ENCODE measurements around the gene SHLD1.

The SHLD1 gene

DNA sequence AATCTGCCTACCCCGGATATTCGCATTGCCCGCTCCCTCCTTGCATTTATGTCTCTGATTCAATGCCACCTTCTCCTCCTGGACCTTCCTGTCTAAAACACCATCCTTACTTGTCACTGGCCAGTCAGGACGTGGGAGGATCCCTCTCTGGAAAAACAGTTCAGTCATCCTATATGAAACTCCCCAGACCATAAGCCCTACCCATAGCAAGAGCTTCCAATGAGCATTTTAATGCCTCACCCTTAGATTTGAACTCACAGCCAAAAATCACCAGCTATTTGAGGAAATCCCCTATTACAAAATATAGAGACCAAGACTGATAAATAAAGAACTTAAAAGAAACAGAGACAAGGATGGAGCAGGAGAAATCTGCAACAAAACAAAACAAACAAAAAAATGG lies 86.4 kb downstream of the SHLD1 start:
- no peaks in the 10 kb centered on the region for H3K36me3 ChIP-seq (ENCODE audit: control insufficient read depth, insufficient read depth, low read length, severe bottlenecking)
- no peak for DNase-seq (ENCODE audit: low read depth)
- no peak overlapping the region for H3K9ac ChIP-seq (ENCODE audit: low read length)
- H3K27me3 ChIP-seq (replicated peaks; ENCODE audit: control insufficient read depth, insufficient read depth, low read length): no peaks in the 10 kb centered on the region
- no peak overlapping the region for H3K4me3 ChIP-seq (ENCODE audit: low read length)
- H3K4me1 ChIP-seq (ENCODE audit: control insufficient read depth, insufficient read depth, low read length): peaks cover 22% of the 10 kb centered on the region
- H3K9me3 ChIP-seq (ENCODE audit: control insufficient read depth, low read length): no peaks in the 10 kb centered on the region

- Histone ChIP-seq H3K4me1 (ENCODE audit: control insufficient read depth, insufficient read depth, low read length) (peaks cover 12% of the 10 kb centered on the region), H3K9ac (ENCODE audit: low read length) (no peak overlapping the region), H3K27me3 (replicated peaks; ENCODE audit: control insufficient read depth, insufficient read depth, low read length) (no peaks in the 10 kb centered on the region), H3K4me3 (ENCODE audit: low read length) (no peak overlapping the region), H3K36me3 (ENCODE audit: control insufficient read depth, insufficient read depth, low read length, severe bottlenecking) (no peaks in the 10 kb centered on the region), H3K9me3 (ENCODE audit: control insufficient read depth, low read length) (peaks cover 3% of the 10 kb centered on the region)
- DNase-seq (ENCODE audit: low read depth): no peak
Observed at GRCh38 chr20:5840411-5841002, 90.3 kb downstream of the SHLD1 start.

- no peak for DNase-seq (ENCODE audit: low read depth)
Observed at GRCh38 chr20:5841522-5841921, 91.3 kb downstream of the SHLD1 start.

DNA sequence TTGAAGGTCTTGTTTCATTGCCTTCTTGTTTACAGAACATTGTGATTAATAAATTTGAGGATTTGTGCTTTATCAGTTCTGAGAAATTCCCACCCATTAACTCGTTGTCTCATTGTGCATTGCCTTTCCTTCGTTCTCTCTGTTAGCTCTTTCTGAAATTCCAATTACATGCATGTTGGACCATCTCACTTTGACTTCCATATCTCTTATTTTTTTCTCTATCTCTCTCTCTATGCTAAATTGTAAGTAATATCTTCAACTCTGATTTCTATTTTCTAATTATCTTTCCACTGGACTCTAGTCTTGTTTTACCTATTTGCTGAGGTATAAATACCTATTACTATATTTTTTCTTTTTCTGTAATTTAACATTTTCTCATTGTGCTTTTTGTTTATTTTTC lies 92.3 kb downstream of the SHLD1 start:
- no peak for DNase-seq (ENCODE audit: low read depth)
- H3K36me3 ChIP-seq (ENCODE audit: control insufficient read depth, insufficient read depth, low read length, severe bottlenecking): no peaks in the 10 kb centered on the region
- no peak overlapping the region for H3K9ac ChIP-seq (ENCODE audit: low read length)
- peaks cover 3% of the 10 kb centered on the region for H3K9me3 ChIP-seq (ENCODE audit: control insufficient read depth, low read length)
- no peaks in the 10 kb centered on the region for H3K27me3 ChIP-seq (replicated peaks; ENCODE audit: control insufficient read depth, insufficient read depth, low read length)
- no peak overlapping the region for H3K4me3 ChIP-seq (ENCODE audit: low read length)
- H3K4me1 ChIP-seq (ENCODE audit: control insufficient read depth, insufficient read depth, low read length): peaks cover 9% of the 10 kb centered on the region

More at GRCh38 chr20:5841522-5841921, 91.3 kb downstream of the SHLD1 start:
- Histone ChIP-seq H3K9me3 (ENCODE audit: control insufficient read depth, low read length) (peaks cover 3% of the 10 kb centered on the region), H3K36me3 (ENCODE audit: control insufficient read depth, insufficient read depth, low read length, severe bottlenecking) (no peaks in the 10 kb centered on the region), H3K27me3 (replicated peaks; ENCODE audit: control insufficient read depth, insufficient read depth, low read length) (no peaks in the 10 kb centered on the region), H3K9ac (ENCODE audit: low read length) (no peak overlapping the region), H3K4me3 (ENCODE audit: low read length) (no peak overlapping the region), H3K4me1 (ENCODE audit: control insufficient read depth, insufficient read depth, low read length) (peaks cover 8% of the 10 kb centered on the region)

- no peaks in the 10 kb centered on the region for H3K27me3 ChIP-seq (replicated peaks; ENCODE audit: control insufficient read depth, insufficient read depth, low read length)
- DNase-seq (ENCODE audit: low read depth): no peak
- peaks cover 3% of the 10 kb centered on the region for H3K9me3 ChIP-seq (ENCODE audit: control insufficient read depth, low read length)
- peaks cover 9% of the 10 kb centered on the region for H3K4me1 ChIP-seq (ENCODE audit: control insufficient read depth, insufficient read depth, low read length)
- H3K9ac ChIP-seq (ENCODE audit: low read length): no peak overlapping the region
- no peaks in the 10 kb centered on the region for H3K36me3 ChIP-seq (ENCODE audit: control insufficient read depth, insufficient read depth, low read length, severe bottlenecking)
- H3K4me3 ChIP-seq (ENCODE audit: low read length): no peak overlapping the region
Observed at GRCh38 chr20:5843054-5843592, 92.9 kb downstream of the SHLD1 start.

GRCh38 chr20:5844063-5844681 lies 94.0 kb downstream of the SHLD1 start:
- no peaks in the 10 kb centered on the region for H3K36me3 ChIP-seq (ENCODE audit: control insufficient read depth, insufficient read depth, low read length, severe bottlenecking)
- peaks cover 3% of the 10 kb centered on the region for H3K9me3 ChIP-seq (ENCODE audit: control insufficient read depth, low read length)
- peaks cover 16% of the 10 kb centered on the region for H3K4me1 ChIP-seq (ENCODE audit: control insufficient read depth, insufficient read depth, low read length)
- no peak for DNase-seq (ENCODE audit: low read depth)
- H3K9ac ChIP-seq (ENCODE audit: low read length): no peak overlapping the region
- no peaks in the 10 kb centered on the region for H3K27me3 ChIP-seq (replicated peaks; ENCODE audit: control insufficient read depth, insufficient read depth, low read length)
- H3K4me3 ChIP-seq (ENCODE audit: low read length): no peak overlapping the region

DNA sequence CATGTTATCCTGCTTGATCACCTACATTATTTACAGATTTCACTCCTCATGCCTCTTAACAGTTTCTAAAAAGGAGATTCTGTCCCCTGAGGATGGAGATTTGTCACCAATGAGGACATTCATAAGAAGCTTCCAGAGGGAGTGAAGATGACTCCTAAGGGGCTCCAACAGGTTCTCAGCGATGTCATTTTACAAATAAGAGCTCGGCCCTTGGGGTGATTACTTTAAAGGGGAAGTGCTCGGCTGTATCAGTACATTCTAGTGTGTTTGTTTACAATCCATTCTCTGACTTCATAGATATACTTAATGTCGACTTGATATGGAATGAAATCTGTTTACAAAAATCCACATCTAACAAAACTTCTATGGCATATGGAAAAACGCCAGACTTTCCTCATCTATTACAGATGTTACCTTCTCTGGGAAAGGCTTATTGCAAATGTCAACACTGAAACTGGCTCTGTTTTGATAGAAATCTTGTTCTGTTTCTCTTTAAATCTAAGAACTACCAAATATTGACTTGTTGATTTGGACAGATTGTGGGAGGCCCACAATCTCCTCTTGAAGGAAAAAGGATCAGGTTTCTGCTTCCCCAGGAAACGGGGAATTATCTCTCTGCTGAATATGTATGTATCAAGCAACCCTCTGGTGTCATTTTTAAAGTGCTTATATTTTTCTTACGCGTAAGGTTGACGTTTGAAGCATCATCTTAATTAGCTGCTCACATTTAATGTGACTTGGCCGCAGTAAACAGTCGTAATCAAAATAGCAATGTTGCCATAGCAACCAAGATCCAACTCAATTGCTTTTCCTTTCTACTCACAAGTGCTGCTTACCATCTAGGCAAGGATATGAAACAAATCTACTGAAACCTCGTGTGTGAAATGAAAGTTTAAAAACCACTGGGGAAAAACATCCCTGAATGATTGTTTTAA lies 95.7 kb downstream of the SHLD1 start:
- no peak overlapping the region for H3K9ac ChIP-seq (ENCODE audit: low read length)
- H3K4me1 ChIP-seq (ENCODE audit: control insufficient read depth, insufficient read depth, low read length): peaks cover 18% of the 10 kb centered on the region
- H3K4me3 ChIP-seq (ENCODE audit: low read length): peak overlapping the region; percentile 28
- peak; percentile 66 for DNase-seq (ENCODE audit: low read depth)
- no peaks in the 10 kb centered on the region for H3K27me3 ChIP-seq (replicated peaks; ENCODE audit: control insufficient read depth, insufficient read depth, low read length)
- no peaks in the 10 kb centered on the region for H3K36me3 ChIP-seq (ENCODE audit: control insufficient read depth, insufficient read depth, low read length, severe bottlenecking)
- H3K9me3 ChIP-seq (ENCODE audit: control insufficient read depth, low read length): peaks cover 3% of the 10 kb centered on the region

DNA sequence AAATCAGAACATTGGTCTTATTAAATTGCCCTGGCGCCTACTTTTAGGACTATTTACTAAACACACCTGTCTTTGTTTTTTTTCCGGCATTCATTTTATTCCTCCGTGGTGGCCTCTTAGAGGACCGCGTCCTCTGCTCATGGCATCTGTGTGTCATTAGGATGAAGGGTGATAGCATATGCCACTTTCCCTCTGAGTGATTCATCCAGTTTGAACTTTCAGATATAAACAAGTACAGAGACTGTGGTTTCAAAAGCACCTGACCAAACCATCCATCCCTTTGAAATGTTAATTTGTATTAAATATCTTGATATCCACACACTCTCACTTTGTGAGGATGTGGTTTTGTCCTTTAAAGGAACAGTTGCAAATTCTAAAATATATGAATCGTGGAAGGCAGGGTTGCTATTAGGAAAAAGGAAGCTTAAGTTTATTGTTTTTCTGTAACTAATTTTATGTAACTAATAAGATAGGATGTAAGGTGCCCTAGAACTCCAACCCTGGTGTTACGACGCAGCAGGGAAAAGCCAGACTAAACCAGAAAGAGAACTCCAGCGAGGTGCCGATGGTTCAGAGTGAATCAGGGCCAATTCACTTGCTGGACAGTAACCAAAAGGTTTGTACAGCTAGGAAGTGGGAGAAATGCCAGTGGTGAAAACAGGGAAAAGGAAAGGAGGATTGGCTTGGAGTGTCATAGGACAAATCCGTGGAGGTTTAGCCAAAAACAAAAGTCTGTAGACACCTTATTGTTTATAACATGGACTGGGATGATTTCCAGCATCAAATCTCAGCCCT lies 98.7 kb downstream of the SHLD1 start:
- Histone ChIP-seq H3K4me3 (ENCODE audit: low read length) (no peak overlapping the region), H3K9ac (ENCODE audit: low read length) (no peak overlapping the region), H3K27me3 (replicated peaks; ENCODE audit: control insufficient read depth, insufficient read depth, low read length) (no peaks in the 10 kb centered on the region), H3K4me1 (ENCODE audit: control insufficient read depth, insufficient read depth, low read length) (peaks cover 18% of the 10 kb centered on the region), H3K36me3 (ENCODE audit: control insufficient read depth, insufficient read depth, low read length, severe bottlenecking) (no peaks in the 10 kb centered on the region), H3K9me3 (ENCODE audit: control insufficient read depth, low read length) (no peaks in the 10 kb centered on the region)
- no peak for DNase-seq (ENCODE audit: low read depth)

DNA sequence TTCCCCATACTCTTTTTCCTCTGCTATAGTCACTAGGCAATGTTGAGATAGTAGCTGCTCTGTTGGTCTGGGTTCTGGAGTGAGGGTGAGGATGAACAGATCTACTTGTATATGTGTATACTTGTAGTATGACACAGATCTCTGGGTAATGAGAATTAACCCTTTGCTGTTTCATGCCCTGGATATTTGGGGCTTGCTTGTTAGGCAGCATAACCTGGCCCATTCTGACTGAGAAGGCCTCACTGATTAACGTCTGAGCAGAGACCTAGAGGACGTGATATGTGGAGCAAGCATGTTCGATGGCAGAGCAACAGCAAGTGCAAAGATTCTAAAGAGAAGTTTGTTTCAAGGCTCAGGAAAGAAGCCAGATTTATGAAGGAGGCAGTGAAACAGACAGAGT lies 105.7 kb downstream of the SHLD1 start:
- no peak for DNase-seq (ENCODE audit: low read depth)
- Histone ChIP-seq H3K9me3 (ENCODE audit: control insufficient read depth, low read length) (no peaks in the 10 kb centered on the region), H3K9ac (ENCODE audit: low read length) (no peak overlapping the region), H3K36me3 (ENCODE audit: control insufficient read depth, insufficient read depth, low read length, severe bottlenecking) (no peaks in the 10 kb centered on the region), H3K4me3 (ENCODE audit: low read length) (no peak overlapping the region), H3K27me3 (replicated peaks; ENCODE audit: control insufficient read depth, insufficient read depth, low read length) (no peaks in the 10 kb centered on the region), H3K4me1 (ENCODE audit: control insufficient read depth, insufficient read depth, low read length) (no peaks in the 10 kb centered on the region)

DNA sequence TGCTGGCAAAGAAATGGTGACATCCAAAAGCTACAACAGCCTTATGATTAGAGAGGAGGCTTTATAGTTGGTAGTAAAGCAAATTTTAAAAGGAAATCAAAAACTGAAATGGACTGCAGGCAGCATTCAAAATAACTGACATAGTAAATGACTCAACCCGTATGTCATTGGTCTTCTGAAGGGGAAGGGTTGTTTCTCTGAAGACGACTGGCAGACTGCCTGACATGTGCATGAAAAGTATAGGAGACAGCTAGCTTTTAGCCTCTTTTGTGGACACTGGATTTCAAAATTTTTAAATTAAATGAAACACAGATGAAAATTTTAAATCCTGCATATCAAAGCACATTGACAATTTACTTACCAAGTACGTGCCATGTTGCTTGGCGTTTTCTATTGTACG lies 109.4 kb downstream of the SHLD1 start:
- no peak for DNase-seq (ENCODE audit: low read depth)
- no peaks in the 10 kb centered on the region for H3K9me3 ChIP-seq (ENCODE audit: control insufficient read depth, low read length)
- no peaks in the 10 kb centered on the region for H3K36me3 ChIP-seq (ENCODE audit: control insufficient read depth, insufficient read depth, low read length, severe bottlenecking)
- no peak overlapping the region for H3K4me3 ChIP-seq (ENCODE audit: low read length)
- no peak overlapping the region for H3K9ac ChIP-seq (ENCODE audit: low read length)
- no peaks in the 10 kb centered on the region for H3K27me3 ChIP-seq (replicated peaks; ENCODE audit: control insufficient read depth, insufficient read depth, low read length)
- H3K4me1 ChIP-seq (ENCODE audit: control insufficient read depth, insufficient read depth, low read length): peaks cover 19% of the 10 kb centered on the region

GRCh38 chr20:5862703-5863039 lies 112.5 kb downstream of the SHLD1 start:
- Histone ChIP-seq H3K36me3 (ENCODE audit: control insufficient read depth, insufficient read depth, low read length, severe bottlenecking) (no peaks in the 10 kb centered on the region), H3K27me3 (replicated peaks; ENCODE audit: control insufficient read depth, insufficient read depth, low read length) (no peaks in the 10 kb centered on the region), H3K4me3 (ENCODE audit: low read length) (no peak overlapping the region), H3K9ac (ENCODE audit: low read length) (no peak overlapping the region), H3K4me1 (ENCODE audit: control insufficient read depth, insufficient read depth, low read length) (peaks cover 29% of the 10 kb centered on the region), H3K9me3 (ENCODE audit: control insufficient read depth, low read length) (no peaks in the 10 kb centered on the region)
- DNase-seq (ENCODE audit: low read depth): no peak

All from adipocyte (in vitro differentiated cells).